Suprapubic skin (tissue), 4 donors: ENCODE measurements around the gene BLOC1S1.

Source experiments
- CTCF ChIP-seq, 2 donors: fragments of 200-600 bp in 1 of 2; fragments of 450-650 bp in 1 of 2; sonication (generic) in 1 of 2; IDR thresholded peaks; one replicate each; pipeline ENCODE4 v1.5.1; 2016 to 2019; ENCODE audit warnings: antibody characterized with exemption in 2 of 2, mild to moderate bottlenecking in 1 of 2, moderate library complexity in 1 of 2
- EP300 ChIP-seq: sonication (generic); formaldehyde crosslinking; IDR thresholded peaks from one replicate; pipeline ENCODE4 v1.6.1; 2017; ENCODE audit warnings: antibody characterized with exemption
- POLR2AphosphoS5 ChIP-seq, 3 donors: sonication (generic); formaldehyde crosslinking; IDR thresholded peaks; one replicate each; pipeline ENCODE4 v1.6.1; 2017; ENCODE audit warnings: antibody characterized with exemption in 3 of 3

- TF ChIP-seq CTCF (IDR thresholded peaks at IDR 0.05): no peak
- no peak for TF ChIP-seq POLR2AphosphoS5 (IDR thresholded peaks at IDR 0.05)
- no peak for TF ChIP-seq EP300
Observed at GRCh38 chr12:55703288-55703687, 12.6 kb upstream of the BLOC1S1 start.
